NB4 (cell line): ENCODE measurements around the gene VMO1.

ENCODE experiments used
- POLR2A ChIP-seq: IDR thresholded peaks from 2 replicates; pipeline ENCODE4 v1.6.1; 2011; ENCODE audit warnings: mild to moderate bottlenecking; ENCODE audit not compliant: insufficient read length; ENCODE audit errors: extremely low read depth
- TF ChIP-seq, protein P1 (sequence below): IDR thresholded peaks from 2 replicates; pipeline ENCODE4 v1.6.1; 2011; ENCODE audit warnings: low read depth, low read length

DNA sequence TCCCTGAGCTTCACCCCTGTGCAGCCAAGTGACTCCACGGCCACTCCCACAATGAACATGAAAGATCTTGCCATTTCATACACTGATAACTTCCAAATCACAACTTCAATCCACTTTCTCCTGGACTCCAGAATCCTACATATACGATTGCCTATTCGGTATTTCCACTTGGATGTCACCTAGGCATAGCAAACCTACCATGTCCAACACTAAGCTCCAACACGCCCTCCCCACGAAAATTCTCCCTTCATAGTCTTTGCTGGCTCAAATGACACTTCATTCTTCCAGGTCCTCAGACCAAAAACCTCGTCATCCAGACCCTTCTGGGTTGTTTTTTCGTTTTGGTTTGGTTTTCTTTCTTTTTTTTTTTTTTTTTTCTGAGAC, 4.5 kb upstream of the VMO1 start:
- TF ChIP-seq, protein P1, sequence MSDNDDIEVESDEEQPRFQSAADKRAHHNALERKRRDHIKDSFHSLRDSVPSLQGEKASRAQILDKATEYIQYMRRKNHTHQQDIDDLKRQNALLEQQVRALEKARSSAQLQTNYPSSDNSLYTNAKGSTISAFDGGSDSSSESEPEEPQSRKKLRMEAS, result no peak; the same call in 1 of the 2 replicates
- TF ChIP-seq POLR2A, result no peak
